Mesendoderm (in vitro differentiated cells): Measurements from ENCODE around the gene CNGA1.
A peak's percentile ranks its signal among the peaks of the same experiment; 100 is the strongest.
"Not testable (repeated sequence)": the region's sequence is repeated elsewhere in the genome, so short reads cannot be mapped to it uniquely, and the experiment has no call there.

Experiments used
- DNase-seq: peaks from one replicate; pipeline ENCODE4 v3.0.0; 2013
- H2AK5ac ChIP-seq: 2 replicates; pipeline ENCODE4 v1.6.1; 2013; ENCODE audit warnings: low read length, inconsistent platforms
- H2BK120ac ChIP-seq: 2 replicates; pipeline ENCODE4 v1.6.1; 2013; ENCODE audit warnings: low read depth, mild to moderate bottlenecking, low read length, moderate library complexity, mixed read lengths
- H2BK15ac ChIP-seq: replicated peaks from 2 replicates; pipeline ENCODE4 v1.6.1; 2013; ENCODE audit warnings: low read depth, mild to moderate bottlenecking, moderate library complexity
- H2BK5ac ChIP-seq: 2 replicates; pipeline ENCODE4 v1.6.1; 2013; ENCODE audit warnings: low read length, inconsistent platforms
- H3K18ac ChIP-seq: 2 replicates; pipeline ENCODE4 v1.6.1; 2013; ENCODE audit warnings: mild to moderate bottlenecking, low read length, mixed read lengths
- H3K23ac ChIP-seq: one replicate; pipeline ENCODE4 v1.6.1; 2013; ENCODE audit warnings: low read length
- H3K27ac ChIP-seq: 2 replicates; pipeline ENCODE4 v1.5.1; 2013; ENCODE audit warnings: low read depth, mild to moderate bottlenecking, inconsistent platforms, low read length, moderate library complexity
- H3K27me3 ChIP-seq: 2 replicates; pipeline ENCODE4 v1.6.1; 2013; ENCODE audit warnings: low read length, control low read depth, mild to moderate bottlenecking, inconsistent platforms; ENCODE audit not compliant: insufficient read depth, poor library complexity
- H3K36me3 ChIP-seq: 2 replicates; pipeline ENCODE4 v1.6.1; 2013; ENCODE audit warnings: low read length, inconsistent platforms; ENCODE audit not compliant: control insufficient read depth, insufficient read depth
- H3K4ac ChIP-seq: one replicate; pipeline ENCODE4 v1.6.1; 2013; ENCODE audit warnings: low read depth, mild to moderate bottlenecking, low read length, moderate library complexity
- H3K4me1 ChIP-seq: 2 replicates; pipeline ENCODE4 v1.6.1; 2013; ENCODE audit warnings: low read depth, low read length, inconsistent platforms; ENCODE audit not compliant: control insufficient read depth
- H3K4me2 ChIP-seq: 2 replicates; pipeline ENCODE4 v1.6.1; 2013; ENCODE audit warnings: low read length
- H3K4me3 ChIP-seq: 2 replicates; pipeline ENCODE4 v1.5.1; 2013; ENCODE audit warnings: mild to moderate bottlenecking, low read length
- H3K56ac ChIP-seq: one replicate; pipeline ENCODE4 v1.6.1; 2013; ENCODE audit warnings: low read length
- H3K79me1 ChIP-seq: 2 replicates; pipeline ENCODE4 v1.6.1; 2013; ENCODE audit warnings: low read length, inconsistent platforms
- H3K79me2 ChIP-seq: 2 replicates; pipeline ENCODE4 v1.6.1; 2013; ENCODE audit warnings: mild to moderate bottlenecking, low read length; ENCODE audit not compliant: control insufficient read depth, insufficient read depth
- H3K9ac ChIP-seq: 2 replicates; pipeline ENCODE4 v1.6.1; 2013; ENCODE audit warnings: low read length, inconsistent platforms
- H4K5ac ChIP-seq: one replicate; pipeline ENCODE4 v1.6.1; 2013; ENCODE audit warnings: low read length
- H4K8ac ChIP-seq: one replicate; pipeline ENCODE4 v1.6.1; 2013; ENCODE audit warnings: low read depth, mild to moderate bottlenecking, control low read depth, low read length, moderate library complexity
- WGBS: extraction: QIAGEN DNeasy Blood & Tissue Kit; methylation state at CpG from one replicate; pipeline ENCODE4 v1.1.7; 2013; ENCODE audit warnings: low lambda C conversion rate, missing lambda C conversion rate; ENCODE audit not compliant: insufficient coverage; ENCODE audit errors: extremely low coverage; 5-methylcytosine and 5-hydroxymethylcytosine counted together

Gene CNGA1

DNA sequence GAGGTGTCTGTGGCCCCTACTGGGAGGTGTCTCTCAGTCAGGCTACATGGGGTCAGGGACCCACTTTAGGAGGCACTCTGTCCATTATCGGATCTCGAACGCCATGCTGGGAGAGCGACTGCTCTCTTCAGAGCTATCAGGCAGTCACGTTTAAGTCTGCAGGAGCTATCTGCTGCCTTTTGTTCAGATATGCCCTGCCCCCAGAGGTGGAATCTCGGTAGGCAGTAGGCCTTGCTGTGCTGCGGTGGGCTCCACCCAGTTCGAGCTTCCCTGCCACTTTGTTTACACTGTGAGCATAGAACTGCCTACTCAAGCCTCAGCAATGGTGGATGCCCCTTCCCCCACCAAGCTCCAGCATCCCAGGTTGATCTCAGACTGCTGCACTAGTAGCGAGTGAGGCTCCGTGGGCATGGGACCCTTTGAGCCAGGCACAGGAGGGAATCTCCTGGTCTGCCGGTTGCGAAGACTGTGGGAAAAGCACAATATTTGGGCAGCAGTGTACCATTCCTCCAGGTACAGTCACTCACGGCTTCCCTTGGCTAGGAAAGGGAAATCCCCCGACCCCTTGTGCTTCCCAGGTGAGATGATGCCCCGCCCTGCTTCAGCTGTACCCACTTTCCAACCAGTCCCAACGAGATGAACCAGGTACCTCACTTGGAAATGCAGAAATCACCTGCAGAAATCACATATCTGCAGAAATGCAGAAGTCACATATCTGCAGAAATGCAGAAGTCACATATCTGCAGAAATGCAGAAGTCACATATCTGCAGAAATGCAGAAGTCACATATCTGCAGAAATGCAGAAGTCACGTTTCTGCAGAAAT lies 93.8 kb downstream of the CNGA1 start:
- not testable (repeated sequence) for H3K23ac ChIP-seq, H3K4me2 ChIP-seq, H3K9ac ChIP-seq, H3K27ac ChIP-seq, H3K27me3 ChIP-seq, H3K36me3 ChIP-seq, H3K4ac ChIP-seq, H3K79me2 ChIP-seq, H3K4me3 ChIP-seq, H4K8ac ChIP-seq, H2BK15ac ChIP-seq, H3K18ac ChIP-seq, H2BK5ac ChIP-seq, H3K79me1 ChIP-seq, H2BK120ac ChIP-seq, H4K5ac ChIP-seq, H3K4me1 ChIP-seq, H2AK5ac ChIP-seq
- H3K56ac ChIP-seq = peak overlapping the region; percentile 34
- peak; percentile 53 for DNase-seq
- no CpG with 5 or more reads among the region's 17 CpGs for WGBS

DNA sequence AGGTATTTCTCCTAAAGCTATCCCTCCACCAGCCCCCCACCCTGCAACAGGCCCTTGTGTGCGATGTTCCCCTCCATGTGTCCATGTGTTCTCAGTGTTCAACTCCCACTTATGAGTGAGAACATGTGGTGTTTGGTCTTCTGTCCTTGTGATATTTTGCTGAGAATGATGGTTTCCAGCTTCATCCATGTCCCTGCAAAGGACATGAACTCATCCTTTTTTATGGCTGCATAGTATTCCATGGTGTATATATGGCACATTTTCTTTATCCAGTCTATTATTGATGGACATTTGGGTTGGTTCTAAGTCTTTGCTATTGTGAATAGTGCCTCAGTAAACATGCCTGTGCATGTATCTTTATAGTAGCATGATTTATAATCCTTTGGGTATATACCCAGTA lies 99.3 kb downstream of the CNGA1 start:
- H3K56ac ChIP-seq, H4K8ac ChIP-seq, DNase-seq, H3K4ac ChIP-seq, H3K23ac ChIP-seq, H3K9ac ChIP-seq, H3K4me2 ChIP-seq, H2BK15ac ChIP-seq, H3K79me1 ChIP-seq, H4K5ac ChIP-seq, H2BK120ac ChIP-seq, H3K27me3 ChIP-seq, H3K36me3 ChIP-seq, H2AK5ac ChIP-seq, H3K4me1 ChIP-seq, H3K27ac ChIP-seq, H3K18ac ChIP-seq, H3K79me2 ChIP-seq, H2BK5ac ChIP-seq, H3K4me3 ChIP-seq: not testable (repeated sequence)
- WGBS = no CpG with 5 or more reads among the region's 1 CpG

DNA sequence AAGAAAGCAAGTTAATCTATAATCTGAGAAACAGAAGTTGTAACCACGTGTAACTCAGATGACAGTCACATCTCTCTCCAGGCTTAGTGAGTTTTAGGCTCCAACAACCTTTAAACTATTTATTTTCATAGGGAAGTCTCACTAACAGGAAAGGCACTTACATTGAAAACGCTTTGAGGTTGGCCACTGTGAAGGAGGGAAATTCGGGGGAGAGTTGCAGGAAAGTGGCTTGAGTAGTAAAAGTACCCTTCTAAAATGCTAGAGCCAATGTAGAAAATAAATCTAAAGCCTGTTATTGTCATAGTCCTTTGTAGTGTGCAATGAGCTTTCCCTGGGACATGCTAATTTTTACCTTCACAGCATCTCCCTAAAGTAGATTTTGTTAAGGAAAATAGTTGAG lies 101.1 kb downstream of the CNGA1 start:
- no peak overlapping the region for H2AK5ac ChIP-seq
- H4K8ac ChIP-seq = no peak overlapping the region
- H2BK5ac ChIP-seq = no peak overlapping the region
- no peak overlapping the region for H3K18ac ChIP-seq
- no peak overlapping the region for H3K27ac ChIP-seq
- H2BK15ac ChIP-seq = no peak overlapping the region
- H3K27me3 ChIP-seq = no peaks in the 10 kb centered on the region
- no peak overlapping the region for H3K23ac ChIP-seq
- H4K5ac ChIP-seq = no peak overlapping the region
- no peak overlapping the region for H2BK120ac ChIP-seq
- no peak overlapping the region for H3K4ac ChIP-seq
- H3K56ac ChIP-seq = no peak overlapping the region
- no peak overlapping the region for H3K4me2 ChIP-seq
- WGBS = no CpG with 5 or more reads among the region's 3 CpGs
- no peak for DNase-seq
- no peaks in the 10 kb centered on the region for H3K79me1 ChIP-seq
- no peaks in the 10 kb centered on the region for H3K36me3 ChIP-seq
- H3K79me2 ChIP-seq = peaks cover 17% of the 10 kb centered on the region
- no peak overlapping the region for H3K9ac ChIP-seq
- no peaks in the 10 kb centered on the region for H3K4me1 ChIP-seq
- no peak overlapping the region for H3K4me3 ChIP-seq

DNA sequence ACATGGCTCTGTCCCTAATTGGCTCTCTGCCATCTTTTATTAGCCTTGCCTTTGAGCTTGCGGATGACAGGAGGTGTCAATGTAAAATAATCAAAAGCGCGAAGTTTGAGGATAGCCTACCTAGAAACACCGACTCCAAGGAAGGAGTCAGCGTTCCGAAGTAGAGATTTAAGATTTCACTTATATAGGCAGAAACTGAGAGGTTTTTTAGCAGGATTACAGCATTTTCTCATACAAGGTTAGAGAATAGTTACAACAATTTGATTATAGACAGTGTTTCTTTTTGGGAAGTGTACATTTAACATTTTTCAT lies 101.6 kb downstream of the CNGA1 start:
- H3K36me3 ChIP-seq = no peaks in the 10 kb centered on the region
- H3K79me2 ChIP-seq = peaks cover 21% of the 10 kb centered on the region
- no peak overlapping the region for H3K18ac ChIP-seq
- H3K27me3 ChIP-seq = no peaks in the 10 kb centered on the region
- no peak overlapping the region for H3K4ac ChIP-seq
- peak overlapping the region; percentile 95 for H3K4me3 ChIP-seq
- H3K4me2 ChIP-seq = peak overlapping the region; percentile 94
- WGBS = no CpG with 5 or more reads among the region's 6 CpGs
- no peak overlapping the region for H2BK5ac ChIP-seq
- H3K4me1 ChIP-seq = no peaks in the 10 kb centered on the region
- H3K56ac ChIP-seq = peak overlapping the region; percentile 96
- H4K8ac ChIP-seq = no peak overlapping the region
- no peak overlapping the region for H3K27ac ChIP-seq
- H4K5ac ChIP-seq = no peak overlapping the region
- H2BK15ac ChIP-seq = no peak overlapping the region
- no peak overlapping the region for H2AK5ac ChIP-seq
- DNase-seq = no peak
- H3K9ac ChIP-seq = peak overlapping the region; percentile 85
- H3K23ac ChIP-seq = no peak overlapping the region
- no peaks in the 10 kb centered on the region for H3K79me1 ChIP-seq
- H2BK120ac ChIP-seq = no peak overlapping the region

DNA sequence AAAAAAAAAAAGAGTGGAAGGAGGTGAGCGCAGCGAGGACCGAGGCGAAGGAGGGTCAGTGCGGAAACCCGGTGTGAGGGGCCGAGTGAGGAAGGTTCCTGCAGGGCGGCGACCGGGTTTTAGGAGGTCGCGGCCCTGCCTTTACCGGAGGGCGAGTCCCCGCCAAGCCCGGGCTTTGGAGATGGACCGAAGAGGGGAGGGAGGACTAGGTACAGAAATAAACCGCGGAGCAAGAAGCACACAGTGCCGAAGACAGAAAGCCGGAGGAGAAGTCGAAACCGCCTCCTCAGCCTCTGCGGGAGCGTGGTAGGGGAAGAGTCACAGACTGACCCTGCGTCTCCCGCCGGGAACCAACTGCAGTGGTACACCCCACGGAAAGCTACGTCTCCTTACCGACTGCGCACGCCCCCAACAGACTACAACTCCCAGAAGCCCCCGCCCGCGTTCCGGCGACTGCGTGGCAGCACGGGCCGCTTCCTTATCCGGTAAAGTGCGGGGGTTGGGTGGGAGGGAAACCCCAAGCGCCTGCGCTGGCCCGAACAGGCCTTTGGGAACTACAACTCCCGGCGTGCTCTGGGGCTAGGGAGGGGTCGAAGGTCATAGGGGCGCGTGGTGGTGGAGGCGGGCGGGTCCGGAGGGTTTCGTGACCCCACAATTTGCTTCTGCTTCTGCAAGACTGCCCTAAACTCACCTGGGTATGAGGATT lies 102.1 kb downstream of the CNGA1 start, which contains the start of gene NFXL1:
Gene NFXL1, minus strand, starts transcription at position 364 of the 706 bp plus-strand sequence. CDS start 380 bp downstream, outside the sequence.
- Histone ChIP-seq H3K4ac (peak within 1 kb of the TSS; percentile 38), H2AK5ac (no peak within 1 kb of the TSS), H2BK5ac (peak within 1 kb of the TSS; percentile 78), H3K4me1 (no peaks in the 10 kb centered on the region), H3K4me2 (peak within 1 kb of the TSS; percentile 94), H3K18ac (peak within 1 kb of the TSS; percentile 94), H3K79me1 (no peaks in the 10 kb centered on the region), H3K23ac (peak within 1 kb of the TSS; percentile 66), H3K56ac (peak within 1 kb of the TSS; percentile 97), H3K27me3 (no peaks in the 10 kb centered on the region), H4K8ac (no peak within 1 kb of the TSS), H2BK15ac (no peak within 1 kb of the TSS), H3K9ac (peak within 1 kb of the TSS; percentile 97), H3K4me3 (peak within 1 kb of the TSS; percentile 97), H2BK120ac (no peak within 1 kb of the TSS), H3K79me2 (peaks cover 21% of the 10 kb centered on the region), H4K5ac (no peak within 1 kb of the TSS), H3K27ac (peak within 1 kb of the TSS; percentile 68), H3K36me3 (no peaks in the 10 kb centered on the region)
- DNase-seq = peak; percentile 98
- no CpG with 5 or more reads among the region's 55 CpGs for WGBS
